Frontal cortex (tissue), 4 donors: ENCODE data around the gene CADM1. TPM values are rescaled to one million over a fixed set of nuclear protein-coding genes. Genes with fewer than 3 reads are reported as not detected.

Experiments
- DNase-seq, 2 donors: peaks; one replicate each; pipeline ENCODE4 v3.0.0; 2012; ENCODE audit warnings: low spot score in 2 of 2
- FAIRE-seq: peaks from 2 replicates; lab custom pipeline; 2012; peaks lifted over from hg19 to GRCh38; lab: Jason Lieb, UNC
- total RNA-seq: library from RNA; depleted of rRNA; stranded (reverse); fragments of >200 nt; gene quantifications from one replicate; pipeline ENCODE4 v1.2.3, GENCODE V29; 2014
- donor health status: control.
- donor health status: control.
- donor health status: control.

CADM1 gene
- total RNA-seq, 1 donor from 2014 or later = 195 TPM

DNA sequence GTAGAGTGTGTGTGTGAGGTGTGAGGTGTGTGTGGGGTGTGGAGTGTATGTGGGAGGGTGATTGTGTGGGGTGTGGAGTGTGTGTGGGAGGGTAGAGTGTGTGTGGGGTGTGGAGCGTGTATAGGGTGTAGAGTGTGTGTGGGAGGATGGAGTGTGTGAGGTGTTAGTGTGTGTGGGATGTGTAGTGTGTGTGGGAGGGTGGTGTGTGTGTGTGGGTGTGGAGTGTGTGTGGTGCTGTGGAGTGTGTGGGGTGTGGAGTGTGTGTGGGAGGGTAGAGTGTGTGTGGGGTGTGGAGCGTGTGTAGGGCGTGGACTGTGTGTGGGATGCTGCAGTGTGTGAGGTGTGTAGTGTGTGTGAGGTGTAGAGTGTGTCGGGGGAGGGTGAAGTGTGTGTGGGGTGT, 356.1 kb downstream of the CADM1 start:
- DNase-seq = no peak
- no peak for FAIRE-seq

GRCh38 chr11:115147243-115147807, 356.9 kb downstream of the CADM1 start:
- DNase-seq (no peak), FAIRE-seq (no peak)

GRCh38 chr11:115146425-115146824, 357.8 kb downstream of the CADM1 start:
- no peak for DNase-seq
- FAIRE-seq = no peak

DNA sequence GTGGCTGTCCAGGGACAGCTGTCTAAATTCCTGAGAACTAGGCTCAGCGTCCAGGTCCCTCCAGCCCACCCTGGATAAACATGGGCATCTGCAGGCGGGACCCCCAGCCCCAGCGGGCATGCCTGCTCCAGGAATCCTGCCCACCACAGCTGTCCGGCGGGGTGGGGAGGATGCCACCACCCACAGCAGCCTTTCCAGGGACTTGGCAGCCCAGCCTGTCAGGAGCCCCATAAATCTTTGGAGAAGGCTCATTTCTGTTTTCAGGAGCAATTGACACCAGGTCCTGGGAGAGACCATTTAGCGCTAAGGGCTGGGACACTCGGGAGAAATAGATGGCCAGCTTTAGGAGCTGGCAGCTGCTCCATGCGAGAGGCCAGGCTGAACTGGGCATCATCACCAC, 358.9 kb downstream of the CADM1 start:
- no peak for DNase-seq
- FAIRE-seq = no peak

GRCh38 chr11:115144914-115145313, 359.3 kb downstream of the CADM1 start:
- FAIRE-seq (no peak), DNase-seq (no peak)

GRCh38 chr11:115144014-115144413, 360.2 kb downstream of the CADM1 start:
- DNase-seq (no peak), FAIRE-seq (no peak)

- FAIRE-seq = no peak
- no peak for DNase-seq
Observed at GRCh38 chr11:115141231-115142114, 362.7 kb downstream of the CADM1 start.

- no peak for DNase-seq
- FAIRE-seq = no peak
Observed at GRCh38 chr11:115135936-115136335, 368.3 kb downstream of the CADM1 start.

GRCh38 chr11:115134926-115135325, 369.3 kb downstream of the CADM1 start:
- FAIRE-seq (no peak), DNase-seq (no peak)

- FAIRE-seq = no peak
- no peak for DNase-seq
Observed at GRCh38 chr11:115133475-115134209, 370.6 kb downstream of the CADM1 start.

- FAIRE-seq = no peak
- DNase-seq = no peak
Observed at GRCh38 chr11:115132436-115133228, 371.6 kb downstream of the CADM1 start.

DNA sequence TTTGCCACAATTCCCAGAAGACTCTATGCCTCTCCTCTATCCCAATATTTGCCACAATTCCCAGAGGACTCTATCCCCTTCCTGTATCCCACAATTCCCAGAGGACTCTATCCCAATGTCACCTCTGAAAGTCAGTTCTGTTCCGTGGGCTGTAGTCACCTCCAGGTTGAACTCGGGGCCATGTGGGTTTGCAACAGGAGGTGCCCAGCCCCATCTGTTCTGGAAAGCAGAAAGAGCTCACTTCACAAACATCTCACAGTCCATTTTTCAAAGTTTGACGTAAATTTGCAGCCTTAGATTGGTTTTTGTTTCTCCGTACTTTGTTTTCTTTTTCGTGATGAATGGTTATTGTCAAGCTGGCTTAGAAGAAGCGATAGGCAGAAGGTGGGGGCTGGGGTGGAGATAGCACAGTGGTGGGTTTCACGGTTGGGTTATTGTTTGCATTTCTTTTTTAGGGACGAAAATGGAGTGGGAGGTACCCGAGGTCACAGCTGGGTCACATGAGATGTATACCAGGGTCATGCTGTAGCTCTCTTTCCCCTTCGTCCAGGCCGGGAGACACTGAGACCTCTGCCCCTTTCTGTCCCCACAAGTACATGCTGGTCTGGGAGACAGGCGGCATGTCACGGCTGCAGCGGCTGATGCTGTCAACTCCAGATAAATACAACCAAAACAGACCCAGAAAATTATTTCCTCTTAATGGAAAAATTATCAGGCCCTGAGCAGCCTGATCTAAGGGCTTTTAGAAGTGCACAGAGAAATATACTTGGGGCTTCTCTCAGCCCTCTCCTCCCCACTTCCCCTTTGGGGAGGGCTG, 374.5 kb downstream of the CADM1 start:
- DNase-seq (no peak), FAIRE-seq (no peak)

DNA sequence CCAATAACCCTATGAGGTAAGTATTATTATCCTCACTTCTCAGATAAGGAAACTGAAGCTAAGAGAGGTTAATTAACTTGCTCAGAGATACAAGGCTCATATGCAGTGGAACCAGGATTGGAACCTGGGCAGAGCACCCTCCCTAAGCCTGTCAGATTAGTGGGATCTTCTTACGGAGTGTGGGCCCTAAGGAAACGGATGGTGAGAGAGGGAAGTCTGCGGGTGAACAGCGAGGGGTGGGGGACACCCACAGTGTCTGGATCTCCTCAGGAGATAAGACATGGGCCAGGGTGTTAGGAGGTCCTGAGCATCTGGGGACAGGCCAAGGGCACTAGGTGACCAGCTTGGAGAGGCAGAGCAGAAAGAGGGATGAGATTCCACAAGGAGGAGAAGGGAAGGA, 376.0 kb downstream of the CADM1 start:
- DNase-seq = no peak
- FAIRE-seq = no peak

DNA sequence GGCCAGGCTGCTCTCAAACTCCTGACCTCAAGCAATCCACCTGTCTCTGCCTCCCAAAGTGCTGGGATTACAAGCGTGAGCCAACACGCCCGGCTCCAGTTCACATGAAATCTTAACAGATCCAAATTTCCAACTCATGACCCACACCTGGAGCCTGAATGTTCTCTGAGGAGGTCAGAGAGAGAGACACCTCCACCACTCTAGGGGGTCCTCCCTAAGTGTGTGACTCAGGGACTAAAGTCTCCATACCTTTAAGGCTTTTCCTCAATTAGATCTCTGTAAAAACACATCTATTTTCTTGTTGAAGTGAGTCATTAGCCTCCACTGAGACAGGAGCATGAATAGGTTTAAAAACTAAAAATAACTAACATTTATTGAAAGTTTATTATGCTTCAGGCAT, 376.4 kb downstream of the CADM1 start:
- FAIRE-seq (no peak), DNase-seq (no peak)

DNA sequence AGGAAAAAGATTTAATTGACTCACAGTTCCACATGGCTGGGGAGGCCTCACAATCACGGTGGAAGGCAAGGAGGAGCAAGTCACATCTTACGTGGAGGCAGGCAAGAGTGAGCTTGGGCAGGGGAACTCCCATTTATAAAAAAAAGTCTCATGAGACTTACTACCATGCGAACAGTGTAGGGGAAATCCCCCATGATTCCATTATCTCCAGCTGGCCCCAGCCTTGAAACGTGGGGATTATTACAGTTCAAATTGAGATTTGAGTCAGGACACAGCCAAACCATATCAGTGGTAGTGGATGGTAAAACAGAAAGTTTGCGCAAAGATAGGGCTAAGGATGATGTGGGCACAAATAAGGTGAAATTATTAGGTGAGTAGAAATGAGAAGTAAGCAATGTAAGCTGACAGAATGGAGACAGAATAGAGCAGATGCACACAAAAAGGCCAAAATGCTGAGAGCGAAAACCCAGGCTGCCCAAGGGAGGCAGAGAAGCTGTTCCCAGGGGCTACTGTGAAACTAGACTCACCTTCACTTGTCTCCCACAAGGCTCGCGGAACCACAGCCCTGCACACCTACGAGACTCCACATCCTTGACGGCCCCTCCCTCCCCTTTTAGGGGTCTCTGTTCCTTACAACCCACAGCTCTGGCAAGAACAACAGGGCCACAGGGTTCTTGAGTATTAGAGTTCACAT, 377.6 kb downstream of the CADM1 start:
- FAIRE-seq (no peak), DNase-seq (no peak)

DNA sequence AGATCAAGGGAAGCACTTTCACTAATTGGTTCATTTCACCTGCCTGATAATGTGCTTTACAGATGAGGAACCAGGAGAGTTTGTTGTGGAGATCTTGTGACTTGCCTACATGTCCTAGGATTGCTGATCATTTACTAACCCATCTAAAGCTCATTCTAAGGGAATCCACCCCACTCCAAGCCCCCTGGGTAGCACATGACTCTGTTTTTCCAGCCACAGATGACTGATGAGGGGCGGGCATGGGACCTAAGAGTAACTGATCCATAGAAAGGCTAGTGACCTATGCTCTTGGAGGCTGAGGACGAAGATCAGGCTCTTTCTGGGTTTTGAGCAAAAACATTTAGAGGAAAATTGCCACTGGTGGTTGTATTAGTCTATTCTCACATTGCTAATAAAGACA, 378.1 kb downstream of the CADM1 start:
- no peak for FAIRE-seq
- DNase-seq = no peak

- no peak for FAIRE-seq
- DNase-seq = no peak
Observed at GRCh38 chr11:115124786-115125185, 379.4 kb downstream of the CADM1 start.

- FAIRE-seq = no peak
- DNase-seq = no peak
Observed at GRCh38 chr11:115123641-115124040, 380.6 kb downstream of the CADM1 start.

DNA sequence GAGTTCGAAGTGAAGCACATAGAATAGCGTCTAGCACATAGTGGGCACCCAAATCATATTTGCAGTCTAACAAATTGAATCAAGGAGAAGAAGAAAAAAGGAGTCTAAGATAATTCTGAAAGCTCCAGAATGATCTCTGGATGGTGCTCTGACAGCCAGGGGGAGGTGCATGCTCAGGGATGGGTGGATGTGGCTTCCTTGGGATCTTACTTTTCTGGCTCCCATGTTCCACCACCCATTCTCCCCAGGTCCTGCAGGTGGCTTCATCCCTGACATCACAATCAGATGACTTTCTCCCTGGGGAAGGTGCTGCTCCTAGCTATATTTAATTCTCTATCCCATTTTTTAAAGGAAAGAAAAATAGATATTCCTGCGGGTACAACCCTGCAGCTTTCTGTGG, 381.9 kb downstream of the CADM1 start:
- FAIRE-seq = no peak
- no peak for DNase-seq
